ENCODE data around the gene CKS1B.
A peak's percentile ranks its signal among the peaks of the same experiment; 100 is the strongest.

Gene CKS1B

GRCh38 chr1:155003227-155003765 lies 28.8 kb downstream of the CKS1B start:
- DNase-seq, result no peak

DNA sequence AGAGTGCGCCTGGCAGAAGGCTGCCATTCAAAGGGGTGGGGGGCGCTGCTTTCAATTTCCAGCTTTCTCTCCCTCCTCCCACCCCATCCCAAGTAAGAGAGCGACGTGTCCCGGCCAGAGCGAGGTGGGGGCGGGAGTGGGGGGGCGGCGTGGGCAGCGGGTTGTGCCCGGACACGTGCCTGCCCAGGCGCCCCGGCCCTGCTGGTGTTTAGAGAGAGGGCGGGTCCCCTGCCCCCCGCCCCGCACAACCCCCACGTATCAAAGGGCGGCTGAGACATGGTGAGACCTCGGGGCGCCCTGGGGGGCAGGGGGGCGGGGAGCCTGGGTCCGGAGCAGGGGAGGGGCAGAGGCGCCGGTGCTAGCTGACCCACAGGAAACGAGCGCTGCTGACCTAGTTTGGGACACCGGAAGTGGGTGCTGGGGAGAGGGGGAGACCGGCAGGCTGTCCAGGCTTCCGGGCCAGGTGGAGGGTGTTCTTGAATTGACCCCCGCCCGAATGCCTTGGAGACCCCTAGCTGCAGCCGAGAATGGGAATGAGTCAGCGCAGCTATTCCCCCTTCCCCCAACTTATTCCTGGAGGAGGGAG lies 29.4 kb downstream of the CKS1B start:
- no peak for DNase-seq

DNA sequence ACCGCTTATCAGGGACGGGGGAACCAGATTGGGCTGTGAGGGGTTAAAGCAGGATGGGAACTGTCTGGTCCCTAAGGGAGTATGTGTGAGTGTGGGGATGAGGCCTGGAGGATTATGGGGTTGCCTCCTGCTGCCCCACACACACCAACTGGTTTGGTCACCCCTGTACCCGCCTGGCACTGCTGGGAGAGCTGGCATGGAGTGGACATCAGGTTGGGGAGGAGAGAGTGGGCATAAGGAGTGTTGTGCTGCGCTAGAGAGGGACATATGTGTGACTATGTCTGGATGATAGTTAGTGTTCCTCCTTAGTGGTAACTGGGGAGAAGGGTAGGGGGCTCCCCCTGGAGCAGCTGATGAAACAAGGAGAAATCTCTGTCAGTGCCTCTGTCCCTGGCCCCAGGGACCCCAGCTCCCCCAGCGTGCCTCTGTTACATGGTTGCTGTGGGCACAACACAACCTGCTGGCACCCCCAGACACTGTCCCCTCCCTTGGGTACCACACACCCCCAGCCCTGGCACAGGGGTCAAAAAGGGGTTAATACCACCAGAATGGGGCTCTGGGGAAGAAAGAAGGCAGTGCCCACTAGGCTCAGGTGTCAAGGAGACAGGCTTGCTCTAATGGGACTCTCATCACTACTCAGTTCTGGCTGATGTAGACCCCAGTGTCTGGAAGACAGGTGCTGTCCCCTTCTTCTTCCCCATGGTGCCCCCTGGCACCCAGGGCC lies 30.0 kb downstream of the CKS1B start:
- no peak for DNase-seq

GRCh38 chr1:155005076-155006011 lies 30.9 kb downstream of the CKS1B start:
- DNase-seq, result peak; percentile 88

GRCh38 chr1:155006601-155007101 lies 32.2 kb downstream of the CKS1B start:
- peak; percentile 12 for DNase-seq

DNA sequence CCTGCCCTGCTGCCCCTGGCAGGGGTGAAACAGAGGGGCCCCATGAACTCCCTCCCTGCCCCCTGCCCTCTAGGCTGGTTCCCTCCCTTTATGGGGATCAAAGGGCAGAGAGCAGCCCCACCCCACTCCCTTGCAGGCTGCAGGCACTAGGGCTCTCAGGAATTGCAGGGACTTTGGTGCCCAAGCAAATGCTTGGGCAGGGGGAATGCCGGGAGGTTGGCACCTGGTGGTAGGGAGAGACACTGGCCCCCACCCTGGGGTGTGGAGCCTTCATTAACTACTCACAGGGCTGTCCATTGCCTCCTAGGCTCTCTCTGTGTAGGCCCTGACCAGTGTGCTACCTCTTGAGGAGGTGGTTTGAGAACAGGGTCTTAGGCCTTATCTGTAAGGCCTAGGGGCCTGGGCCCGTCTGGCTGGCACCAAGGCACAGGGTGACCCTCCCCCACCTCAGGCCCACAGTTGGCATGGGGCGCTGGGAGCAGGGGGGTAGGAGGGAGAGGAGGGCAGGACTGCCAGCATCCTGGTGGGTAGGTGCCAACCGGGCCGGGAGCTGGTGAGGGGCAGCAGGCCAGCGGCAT lies 32.9 kb downstream of the CKS1B start:
- DNase-seq, result no peak

GRCh38 chr1:155008015-155008941 lies 33.8 kb downstream of the CKS1B start:
- DNase-seq, result no peak

DNA sequence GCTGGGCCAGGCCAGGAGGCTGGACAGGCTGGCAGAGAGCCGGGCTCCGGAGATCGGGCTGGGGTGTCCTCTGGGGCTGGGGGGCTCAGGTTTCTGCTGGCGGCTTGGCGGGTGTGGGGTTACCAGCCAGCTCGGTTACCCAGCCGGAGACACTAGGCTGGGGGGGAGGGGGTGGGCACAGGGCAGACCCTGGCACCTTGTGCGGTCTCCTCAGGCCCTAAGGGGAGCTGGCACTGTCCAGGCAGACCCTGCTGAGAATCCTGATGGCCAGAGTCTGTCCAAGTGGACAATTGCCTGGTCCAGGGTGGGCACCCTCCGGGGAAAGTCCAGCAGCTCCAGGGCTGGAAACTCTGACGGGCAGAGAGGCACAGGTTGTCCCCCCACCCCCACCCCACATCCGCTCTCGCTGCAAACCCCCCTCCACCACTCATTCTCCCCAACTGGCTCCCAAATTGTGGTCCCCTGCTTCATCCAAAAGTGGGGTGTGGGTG lies 34.8 kb downstream of the CKS1B start:
- DNase-seq, result no peak

- DNase-seq, result no peak
Measured at GRCh38 chr1:155009742-155010141, 35.3 kb downstream of the CKS1B start.

GRCh38 chr1:155010211-155010918 lies 35.9 kb downstream of the CKS1B start:
- no peak for DNase-seq

DNA sequence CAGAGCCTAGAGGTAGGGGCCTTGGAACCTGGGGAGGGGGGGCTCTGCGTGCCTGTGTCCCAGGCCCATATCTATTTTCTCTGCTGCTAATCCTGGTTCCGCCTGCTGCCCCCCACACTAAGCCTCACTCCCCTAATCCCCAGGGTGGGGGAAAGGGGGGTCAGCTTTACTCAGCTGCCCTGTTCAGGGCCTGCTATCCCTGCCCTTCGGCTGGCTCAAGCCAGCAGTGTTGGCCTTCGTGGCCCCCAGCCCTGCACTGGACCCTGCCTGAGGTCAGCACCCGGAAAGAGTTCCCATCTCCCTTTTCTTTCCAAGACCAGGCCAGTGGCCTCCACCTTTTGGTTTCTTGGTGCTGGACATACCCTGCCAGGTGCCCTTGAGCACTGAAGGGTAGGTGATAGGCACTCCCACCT lies 36.5 kb downstream of the CKS1B start:
- DNase-seq, result no peak

DNA sequence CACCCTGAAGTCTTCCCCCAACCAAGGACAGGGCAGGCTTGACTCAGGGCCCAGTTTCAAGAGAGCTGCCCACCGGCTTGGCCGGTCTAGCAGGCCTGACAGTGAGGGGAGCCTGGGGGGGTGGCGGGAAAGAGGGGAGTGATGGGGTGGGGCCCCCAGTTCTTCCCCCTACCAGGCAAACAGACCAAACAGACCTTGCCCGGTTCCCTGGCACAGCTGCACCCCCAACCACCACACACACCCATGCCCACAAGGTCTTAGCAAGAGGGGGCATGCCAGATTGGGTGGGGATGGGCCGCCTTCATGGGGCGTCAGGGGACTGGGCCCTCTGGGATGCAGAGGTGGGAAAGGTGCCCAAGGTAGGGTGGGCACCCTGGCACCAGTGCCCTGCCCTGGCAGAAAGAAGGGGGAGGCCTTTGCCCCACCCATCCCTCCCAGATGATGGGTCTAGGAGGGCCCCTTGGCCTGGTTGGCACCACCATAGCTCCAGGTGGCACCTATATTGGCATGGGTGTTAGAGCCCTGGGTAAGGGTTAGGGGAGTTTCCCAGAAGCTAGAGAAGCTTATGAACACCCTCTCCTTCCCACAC lies 37.0 kb downstream of the CKS1B start:
- no peak for DNase-seq

DNA sequence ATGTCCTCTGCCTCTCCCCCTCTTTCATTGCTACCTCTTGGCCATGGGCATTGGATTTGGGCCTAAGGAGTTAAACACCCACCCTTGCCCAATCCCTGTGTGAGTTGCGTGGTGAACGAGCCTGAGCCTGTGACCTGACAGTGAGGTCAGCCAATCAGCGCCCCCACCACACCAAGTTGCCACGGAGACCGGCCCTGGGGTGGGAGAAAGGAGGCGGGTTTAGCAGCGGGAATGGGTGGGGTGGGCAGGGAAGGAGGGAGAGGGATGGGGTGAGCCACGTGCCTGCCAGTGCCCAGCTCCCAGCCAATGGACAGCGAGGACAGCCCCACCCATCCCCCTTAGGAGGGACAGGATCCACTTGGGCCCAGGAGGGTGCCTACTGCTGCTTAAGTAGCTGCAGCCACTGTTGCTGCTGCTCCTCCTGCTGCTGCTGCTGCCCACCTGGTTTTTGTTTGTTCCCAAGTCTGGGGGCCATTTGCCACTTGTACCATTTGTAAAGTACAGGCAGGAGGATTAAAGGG lies 37.6 kb downstream of the CKS1B start:
- no peak for DNase-seq

DNA sequence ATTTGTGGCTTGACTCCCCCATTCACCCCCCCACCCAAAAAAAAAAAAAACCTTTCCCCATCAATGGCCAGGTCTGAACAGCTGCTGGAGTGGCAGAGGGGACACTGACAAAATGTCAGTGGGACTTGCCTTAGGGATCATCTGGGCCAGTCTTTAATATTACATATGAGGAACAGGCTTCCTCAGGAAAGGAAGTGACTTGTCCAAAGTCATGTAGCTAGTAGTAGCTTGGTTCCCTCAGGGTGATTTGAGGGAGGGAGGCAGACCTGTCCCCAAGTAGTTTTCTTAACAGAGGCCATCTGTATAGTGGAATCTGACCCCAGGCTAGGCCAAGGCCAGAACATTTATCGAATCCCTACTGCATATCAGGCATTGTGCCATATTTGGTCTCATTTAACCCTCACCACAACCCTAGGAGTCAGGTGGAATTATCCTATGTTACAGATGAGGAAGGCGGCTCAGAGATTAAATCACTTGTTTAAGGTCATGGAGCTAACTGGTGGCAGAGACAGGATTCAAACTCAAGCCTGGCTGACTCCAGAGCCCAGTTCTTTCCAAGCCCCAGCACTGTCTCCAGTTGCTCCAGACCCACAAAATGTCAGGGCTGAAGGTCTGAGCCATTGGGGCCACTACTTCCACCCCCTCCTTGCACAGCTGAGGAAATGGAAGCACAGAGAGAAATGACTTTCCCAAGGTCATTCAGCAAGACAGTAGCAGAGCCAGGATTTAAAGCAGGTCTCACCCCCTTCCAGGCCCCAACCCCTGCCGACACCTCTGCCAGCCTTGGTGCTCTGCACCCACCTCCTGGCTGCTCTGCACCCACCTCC lies 38.5 kb downstream of the CKS1B start:
- no peak for DNase-seq

DNA sequence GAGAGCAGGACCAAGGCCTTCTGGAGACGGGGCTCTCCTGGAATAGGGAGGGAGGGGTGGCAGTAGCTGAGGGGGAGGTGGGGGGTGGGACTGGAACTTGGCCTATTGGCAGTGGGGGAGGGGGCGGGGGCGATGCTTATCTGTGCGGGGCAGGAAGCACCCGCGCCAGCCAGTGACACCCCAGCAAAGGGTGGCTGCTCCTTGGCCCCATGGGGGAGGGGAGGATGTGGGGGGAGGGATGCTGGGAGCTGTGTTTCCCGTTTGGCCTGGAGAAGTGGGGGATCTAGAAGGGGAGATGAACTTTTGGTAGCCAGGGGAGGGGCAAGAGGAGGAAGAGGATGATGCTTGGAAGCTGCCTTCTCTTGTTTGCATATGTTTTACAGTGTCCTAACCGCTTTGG lies 39.2 kb downstream of the CKS1B start:
- no peak for DNase-seq

GRCh38 chr1:155014709-155015508 lies 40.4 kb downstream of the CKS1B start:
- no peak for DNase-seq

- no peak for DNase-seq
Measured at GRCh38 chr1:155015527-155016230, 41.2 kb downstream of the CKS1B start.
